Measurements from ENCODE around the gene TTC1. TPM values are rescaled to one million over a fixed set of nuclear protein-coding genes. Genes with fewer than 3 reads are reported as not detected.
"Not testable (repeated sequence)": the region's sequence is repeated elsewhere in the genome, so short reads cannot be mapped to it uniquely, and the experiment has no call there.

The TTC1 gene
- total RNA-seq, 1 donor from 2014 or later, result 18.2 TPM

- no peak for ATAC-seq
- DNase-seq (ENCODE audit: low spot score), result no peak
Observed at GRCh38 chr5:159993194-159993593, 15.7 kb upstream of the TTC1 start.

- ATAC-seq, result no peak
- no peak for DNase-seq (ENCODE audit: low spot score)
Observed at GRCh38 chr5:159995907-159996306, 13.0 kb upstream of the TTC1 start.

GRCh38 chr5:160001457-160001856, 7.5 kb upstream of the TTC1 start:
- ATAC-seq, result no peak
- no peak for DNase-seq (ENCODE audit: low spot score)

- ATAC-seq (no peak), DNase-seq (ENCODE audit: low spot score) (no peak)
Observed at GRCh38 chr5:160007514-160007913, 1.4 kb upstream of the TTC1 start.

DNA sequence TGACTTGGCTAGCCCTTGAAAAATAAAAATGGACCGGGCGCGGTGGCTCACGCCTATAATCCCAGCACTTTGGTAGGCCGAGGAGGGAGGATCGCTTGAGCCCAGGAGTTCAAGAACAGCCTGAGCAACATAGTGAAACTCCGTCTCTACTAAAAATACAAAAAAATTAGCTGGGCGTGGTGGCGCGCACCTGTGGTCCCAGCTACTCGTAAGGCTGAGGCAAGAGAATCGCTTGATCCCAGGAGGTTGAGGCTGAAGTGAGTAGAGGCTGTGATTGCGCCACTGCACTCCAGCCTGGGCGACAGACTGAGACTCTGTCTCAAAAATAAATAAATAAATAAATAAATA, 436 bp upstream of the TTC1 start:
- ATAC-seq, result not testable (repeated sequence)
- peak; percentile 47 for DNase-seq (ENCODE audit: low spot score)

- ATAC-seq (peak; percentile 10), DNase-seq (ENCODE audit: low spot score) (no peak)
Observed at GRCh38 chr5:160009591-160009989, 651 bp downstream of the TTC1 start.

DNA sequence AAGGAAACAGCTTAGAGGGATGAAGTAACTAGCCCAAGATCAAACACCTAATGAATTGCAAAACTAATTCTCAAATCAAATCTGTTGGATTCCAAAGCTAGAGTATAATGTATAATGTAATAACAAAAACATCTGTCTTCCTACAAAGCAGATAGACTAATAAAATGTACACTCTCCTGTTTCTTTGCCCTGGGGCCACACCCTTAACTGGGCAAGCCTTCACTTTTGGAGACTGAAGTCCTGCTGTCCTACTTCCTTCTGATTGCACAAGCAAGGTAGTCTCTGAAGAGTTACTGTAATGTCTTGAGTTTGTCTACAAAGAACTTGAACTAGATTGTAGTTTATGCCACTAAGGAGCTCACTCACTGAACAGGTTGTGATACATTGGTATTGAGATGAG, 2.5 kb downstream of the TTC1 start:
- DNase-seq (ENCODE audit: low spot score), result no peak
- ATAC-seq, result no peak

- ATAC-seq; DNase-seq (ENCODE audit: low spot score): not testable (repeated sequence)
Observed at GRCh38 chr5:160014197-160014596, 5.3 kb downstream of the TTC1 start.

- no peak for DNase-seq (ENCODE audit: low spot score)
- ATAC-seq, result no peak
Observed at GRCh38 chr5:160018945-160019625, 10.1 kb downstream of the TTC1 start.

GRCh38 chr5:160020266-160020770, 11.4 kb downstream of the TTC1 start:
- DNase-seq (ENCODE audit: low spot score) (no peak), ATAC-seq (no peak)

DNA sequence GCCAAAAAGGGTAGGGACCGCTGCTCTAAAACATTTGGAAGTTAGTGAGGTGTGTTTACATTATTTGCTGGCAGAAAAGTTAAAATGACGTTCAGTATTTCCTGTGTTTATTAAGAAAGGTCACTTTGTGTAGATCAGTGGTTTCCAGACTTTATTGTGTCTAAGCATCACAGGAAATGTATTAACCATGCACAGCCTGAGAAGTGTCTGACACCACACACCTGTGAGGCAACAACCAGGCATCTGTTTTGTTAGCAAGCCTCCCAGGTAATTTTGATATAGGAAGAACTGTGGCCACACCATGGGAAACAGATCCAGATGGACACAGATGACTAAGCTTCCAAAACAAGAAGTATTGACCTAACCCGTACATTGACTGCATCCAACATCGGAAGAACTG, 12.0 kb downstream of the TTC1 start:
- no peak for ATAC-seq
- no peak for DNase-seq (ENCODE audit: low spot score)

GRCh38 chr5:160021831-160022446, 13.0 kb downstream of the TTC1 start:
- ATAC-seq (peak; percentile 99), DNase-seq (ENCODE audit: low spot score) (peak; percentile 51)

DNA sequence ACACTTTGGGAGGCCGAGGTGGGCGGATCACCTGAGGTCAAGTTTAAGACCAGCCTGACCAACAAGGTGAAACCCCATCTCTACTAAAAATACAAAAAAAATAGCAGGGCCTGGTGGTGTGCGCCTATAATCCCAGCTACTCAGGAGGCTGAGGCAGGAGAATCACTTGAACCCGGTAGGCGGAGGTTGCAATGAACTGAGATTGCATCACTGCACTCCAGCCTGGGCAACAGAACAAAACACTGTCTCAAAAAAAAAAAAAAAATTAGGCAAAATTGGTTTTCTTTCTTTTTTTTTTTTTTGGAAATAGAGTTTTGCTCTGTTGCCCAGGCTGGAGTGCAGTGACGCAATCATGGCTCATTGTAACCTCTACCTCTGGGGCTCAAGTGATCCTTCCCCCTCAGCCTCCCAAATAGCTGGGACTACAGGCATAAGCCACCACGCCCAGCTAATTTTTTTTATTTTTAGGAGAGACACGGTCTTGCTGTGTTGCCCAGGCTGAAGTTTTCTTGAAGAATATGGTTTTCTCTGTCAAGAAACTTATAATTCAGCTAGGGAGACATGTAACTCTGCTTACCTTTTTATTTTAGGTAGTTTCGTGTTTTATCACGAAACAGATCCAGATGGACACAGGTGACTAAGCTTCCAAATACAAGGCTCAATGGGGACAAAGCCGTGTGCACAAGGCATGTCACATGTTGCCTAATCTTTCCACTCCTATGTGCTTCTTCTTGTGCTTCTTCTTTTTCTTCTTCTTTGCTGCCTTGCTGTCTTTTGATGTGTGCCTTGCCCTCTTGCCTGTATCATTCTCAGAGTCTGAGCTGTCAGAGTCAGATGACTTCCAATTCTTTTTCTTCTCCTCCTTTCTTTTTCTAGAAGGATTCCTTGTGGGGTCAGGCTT, 14.3 kb downstream of the TTC1 start:
- no peak for ATAC-seq
- no peak for DNase-seq (ENCODE audit: low spot score)

DNA sequence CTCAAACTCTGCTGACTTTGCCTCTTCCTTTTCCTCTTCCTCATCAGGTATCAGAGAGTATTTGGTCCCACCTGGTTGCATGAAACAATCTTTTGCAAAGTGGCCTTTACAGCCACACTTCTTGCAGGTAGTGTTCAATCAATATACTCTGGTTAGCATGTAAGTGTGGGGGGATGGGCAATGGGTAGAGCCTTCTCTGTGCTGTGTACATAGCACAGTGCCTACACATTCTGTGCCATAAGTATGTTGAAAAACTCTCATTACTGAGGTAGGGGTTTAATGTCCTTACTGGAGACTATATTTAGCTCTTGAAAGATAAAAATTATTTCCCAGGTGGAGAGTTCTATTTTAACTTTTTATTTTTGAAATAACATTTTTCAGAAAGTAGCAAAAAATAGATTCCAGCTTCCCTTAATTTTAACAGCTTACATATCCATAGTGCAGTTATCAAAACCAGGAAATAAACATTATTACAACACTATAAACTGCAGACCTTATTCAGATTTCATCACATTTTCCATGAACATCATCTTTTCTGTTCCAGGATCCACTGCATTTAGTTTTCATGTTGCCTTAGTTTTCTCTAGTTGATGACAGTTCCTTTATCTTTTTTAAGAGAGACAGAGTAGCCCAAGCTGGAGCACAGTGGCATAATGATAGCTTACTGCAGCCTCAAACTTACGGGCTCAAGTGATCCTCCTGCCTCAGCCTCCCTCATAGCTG, 15.1 kb downstream of the TTC1 start:
- DNase-seq (ENCODE audit: low spot score) (no peak), ATAC-seq (no peak)

GRCh38 chr5:160029004-160029403, 20.1 kb downstream of the TTC1 start:
- ATAC-seq (no peak), DNase-seq (ENCODE audit: low spot score) (no peak)

DNA sequence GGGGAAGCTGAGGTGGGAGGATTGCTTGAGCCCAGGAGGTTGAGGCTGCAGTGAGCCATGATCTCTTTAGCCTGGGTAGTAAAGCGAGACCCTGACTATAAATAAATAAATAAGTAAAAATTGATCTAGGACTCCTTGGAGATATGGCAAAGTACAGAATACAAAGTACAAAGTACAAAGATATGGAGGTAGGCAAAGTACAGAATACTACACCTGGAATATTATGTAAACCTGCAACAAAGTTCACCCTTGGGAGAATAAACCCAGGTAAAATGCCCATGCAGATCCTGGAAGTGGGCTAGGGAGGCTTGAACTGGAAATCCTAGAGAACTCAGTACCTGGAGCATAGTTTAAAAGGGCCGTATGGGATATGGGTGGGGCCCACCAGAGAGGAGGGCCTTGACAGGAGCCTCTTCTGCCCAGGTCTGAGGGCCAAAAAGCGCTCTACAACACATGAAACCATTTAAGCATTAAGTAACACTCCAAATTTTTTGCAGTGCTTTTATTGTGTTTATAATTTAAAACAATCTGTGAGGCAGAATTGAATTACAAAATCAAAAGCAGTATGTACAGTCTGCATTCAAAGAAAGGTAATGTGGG, 20.7 kb downstream of the TTC1 start:
- DNase-seq (ENCODE audit: low spot score) (no peak), ATAC-seq (peak; percentile 46)

DNA sequence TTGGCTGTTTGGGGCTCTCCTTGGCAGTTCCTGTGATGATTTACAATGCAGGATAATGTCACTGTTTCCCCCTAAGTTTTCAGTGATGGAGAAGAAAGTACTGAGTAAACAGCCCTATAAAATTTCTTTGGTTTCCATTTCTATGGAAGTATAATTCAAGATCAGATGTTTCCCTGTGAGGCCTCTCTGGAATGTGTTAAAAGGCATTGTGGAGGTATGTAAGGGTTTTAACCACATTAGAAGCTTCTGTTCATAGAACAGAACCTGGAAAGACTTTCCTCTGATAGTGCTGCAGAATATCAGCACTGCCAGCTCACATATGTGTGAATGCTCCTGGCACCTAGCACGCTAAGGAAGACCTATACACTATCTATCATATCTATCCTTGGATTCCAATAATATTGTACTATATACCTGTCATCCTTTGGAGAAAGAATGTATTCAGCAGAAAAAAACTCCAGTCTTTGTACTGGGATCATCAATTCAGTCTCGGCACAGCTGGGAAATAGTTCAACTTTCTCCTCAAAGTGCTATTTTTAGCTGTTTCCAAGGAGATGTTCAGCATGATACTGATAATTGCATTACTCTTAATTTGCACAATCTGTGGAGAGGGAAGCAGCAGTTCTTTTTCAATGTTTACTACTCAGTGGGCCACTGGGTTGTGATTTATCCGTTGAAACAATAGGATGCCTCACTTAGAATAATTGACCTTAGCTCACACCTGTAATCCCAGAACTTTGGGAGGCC, 21.9 kb downstream of the TTC1 start:
- DNase-seq (ENCODE audit: low spot score) (no peak), ATAC-seq (no peak)

DNA sequence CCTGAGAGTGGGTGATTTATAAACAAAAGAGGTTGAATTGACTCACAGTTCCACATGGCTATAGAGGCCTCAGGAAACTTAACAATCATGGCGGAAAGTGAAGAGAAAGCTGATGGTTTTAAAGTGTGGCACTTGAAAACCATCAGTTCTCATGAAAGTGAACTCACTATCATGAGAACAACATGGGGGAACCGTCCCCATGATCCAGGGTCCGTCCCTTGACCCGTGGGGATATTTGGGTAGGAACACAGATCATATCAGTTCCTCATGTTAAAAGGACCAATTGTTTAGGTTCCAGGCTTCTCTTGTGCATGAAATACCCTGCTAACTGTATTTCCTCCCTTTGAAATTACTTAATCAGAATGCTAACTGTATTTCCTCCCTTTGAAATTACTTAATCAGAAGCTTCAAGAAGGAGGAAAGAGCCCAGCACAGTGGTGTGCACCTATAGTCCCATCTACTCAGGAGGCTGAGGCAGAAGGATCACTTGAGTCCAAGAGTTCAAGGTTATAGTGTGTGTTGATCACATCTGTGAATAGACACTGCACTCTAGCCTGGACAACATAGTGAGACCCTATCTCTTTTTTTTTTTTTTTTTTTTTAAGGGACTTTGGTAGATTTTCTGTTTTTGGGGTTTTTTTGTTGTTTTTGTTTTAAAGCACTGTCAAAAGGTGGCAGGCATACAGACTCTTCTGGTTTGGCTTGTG, 24.8 kb downstream of the TTC1 start:
- no peak for DNase-seq (ENCODE audit: low spot score)
- ATAC-seq, result no peak

GRCh38 chr5:160036243-160036642, 27.3 kb downstream of the TTC1 start:
- DNase-seq (ENCODE audit: low spot score) (no peak), ATAC-seq (no peak)
